ENCODE measurements around the gene PLAU.
A peak's percentile ranks its signal among the peaks of the same experiment; 100 is the strongest.
"Not testable (repeated sequence)": the region's sequence is repeated elsewhere in the genome, so short reads cannot be mapped to it uniquely, and the experiment has no call there.

The PLAU gene

DNA sequence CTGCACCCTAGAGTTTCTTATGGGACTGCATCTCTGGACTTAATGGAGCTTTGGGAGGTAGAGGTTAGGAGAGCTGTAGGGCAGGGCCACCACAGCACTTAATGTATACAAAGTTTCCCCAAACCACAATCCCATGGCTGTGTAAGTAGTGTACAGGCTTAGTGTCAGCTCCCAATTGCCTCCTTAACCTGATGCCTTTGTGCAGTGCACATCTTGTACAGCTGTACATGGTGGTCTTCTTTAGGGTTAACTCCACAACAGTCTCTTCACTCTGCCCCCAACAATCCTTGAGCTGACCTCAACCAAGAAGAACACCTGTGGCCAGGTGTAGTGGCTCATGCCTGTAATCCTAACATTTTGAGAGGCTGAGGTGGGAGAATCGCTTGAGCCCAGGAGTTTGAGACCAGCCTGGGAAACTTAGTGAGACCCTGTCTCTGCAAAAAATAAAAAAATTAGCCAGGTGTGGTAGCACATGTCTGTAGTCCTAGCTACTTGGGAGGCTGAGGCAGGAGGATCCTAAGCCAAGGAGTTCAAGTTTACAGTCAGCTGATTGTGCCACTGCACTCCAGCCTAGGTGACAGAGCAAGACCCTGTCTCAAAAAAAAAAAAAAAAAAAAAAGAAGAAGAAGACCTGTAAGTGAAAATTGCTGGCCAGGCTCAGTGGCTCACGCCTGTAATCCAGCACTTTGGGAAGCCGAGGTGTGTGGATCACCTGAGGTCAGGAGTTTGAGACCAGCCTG is 6.8 kb downstream of the PLAU start:
- no peak overlapping the region for H3K4me3 ChIP-seq (ENCODE audit: low read depth, low read length)
- peak; percentile 32 for DNase-seq (ENCODE audit: low read depth)
- TF ChIP-seq, protein P1, sequence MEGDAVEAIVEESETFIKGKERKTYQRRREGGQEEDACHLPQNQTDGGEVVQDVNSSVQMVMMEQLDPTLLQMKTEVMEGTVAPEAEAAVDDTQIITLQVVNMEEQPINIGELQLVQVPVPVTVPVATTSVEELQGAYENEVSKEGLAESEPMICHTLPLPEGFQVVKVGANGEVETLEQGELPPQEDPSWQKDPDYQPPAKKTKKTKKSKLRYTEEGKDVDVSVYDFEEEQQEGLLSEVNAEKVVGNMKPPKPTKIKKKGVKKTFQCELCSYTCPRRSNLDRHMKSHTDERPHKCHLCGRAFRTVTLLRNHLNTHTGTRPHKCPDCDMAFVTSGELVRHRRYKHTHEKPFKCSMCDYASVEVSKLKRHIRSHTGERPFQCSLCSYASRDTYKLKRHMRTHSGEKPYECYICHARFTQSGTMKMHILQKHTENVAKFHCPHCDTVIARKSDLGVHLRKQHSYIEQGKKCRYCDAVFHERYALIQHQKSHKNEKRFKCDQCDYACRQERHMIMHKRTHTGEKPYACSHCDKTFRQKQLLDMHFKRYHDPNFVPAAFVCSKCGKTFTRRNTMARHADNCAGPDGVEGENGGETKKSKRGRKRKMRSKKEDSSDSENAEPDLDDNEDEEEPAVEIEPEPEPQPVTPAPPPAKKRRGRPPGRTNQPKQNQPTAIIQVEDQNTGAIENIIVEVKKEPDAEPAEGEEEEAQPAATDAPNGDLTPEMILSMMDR (IDR thresholded peaks at IDR 0.05; ENCODE audit: low read depth, low read length): no peak
- TF ChIP-seq MYC (IDR thresholded peaks at IDR 0.05; ENCODE audit: low read depth, low read length) (no peak), POLR2A (IDR thresholded peaks at IDR 0.05; ENCODE audit: extremely low read depth, insufficient read length) (no peak)
- TF ChIP-seq, protein P2, sequence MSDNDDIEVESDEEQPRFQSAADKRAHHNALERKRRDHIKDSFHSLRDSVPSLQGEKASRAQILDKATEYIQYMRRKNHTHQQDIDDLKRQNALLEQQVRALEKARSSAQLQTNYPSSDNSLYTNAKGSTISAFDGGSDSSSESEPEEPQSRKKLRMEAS (IDR thresholded peaks at IDR 0.05; ENCODE audit: low read depth, low read length): no peak

DNA sequence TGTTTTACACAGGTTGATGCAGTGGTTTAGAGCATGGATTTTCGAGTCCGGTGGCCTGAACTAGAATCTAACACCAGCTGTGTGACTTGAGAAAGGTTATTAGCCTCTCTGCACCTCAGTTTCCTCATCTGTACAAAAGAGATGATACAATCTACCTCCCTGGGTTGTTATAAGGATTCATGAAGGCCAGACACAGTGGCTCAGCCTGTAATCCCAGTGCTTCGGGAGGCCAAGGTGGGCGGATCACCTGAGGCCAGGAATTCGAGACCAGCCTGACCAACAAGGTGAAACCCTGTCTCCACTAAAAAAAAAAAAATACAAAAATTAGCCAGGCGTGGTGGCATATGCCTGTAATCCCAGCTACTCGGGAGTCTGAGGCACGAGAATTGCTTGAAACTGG is 8.5 kb downstream of the PLAU start:
- H3K4me3 ChIP-seq (ENCODE audit: low read depth, low read length): not testable (repeated sequence)

DNA sequence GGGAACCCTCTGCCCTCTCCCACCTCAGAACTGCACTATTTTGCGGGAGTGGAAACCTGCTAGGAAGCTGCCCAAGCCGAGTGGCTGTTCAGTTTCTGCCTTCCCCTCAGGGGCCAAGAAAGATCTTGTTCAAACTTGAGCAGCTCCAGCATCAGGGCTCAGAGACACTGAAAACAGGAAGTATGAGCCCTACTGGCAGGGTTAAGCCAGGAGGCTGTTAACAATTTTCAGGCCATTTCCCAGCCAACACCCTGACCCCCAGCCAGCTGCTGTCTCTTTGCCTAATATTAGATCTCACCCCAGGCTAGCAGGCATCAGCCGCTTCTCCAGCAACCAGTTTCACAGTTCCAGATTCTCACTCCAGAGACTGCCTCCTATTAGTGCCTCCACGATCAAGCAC is 9.2 kb downstream of the PLAU start:
- TF ChIP-seq POLR2A (IDR thresholded peaks at IDR 0.05; ENCODE audit: extremely low read depth, insufficient read length) (peak; percentile 38), MYC (IDR thresholded peaks at IDR 0.05; ENCODE audit: low read depth, low read length) (peak; percentile 22; the same call in 1 of the 2 replicates)
- TF ChIP-seq, protein P2 (IDR thresholded peaks at IDR 0.05; ENCODE audit: low read depth, low read length): no peak
- H3K4me3 ChIP-seq (ENCODE audit: low read depth, low read length): no peak overlapping the region
- peak; percentile 93 for DNase-seq (ENCODE audit: low read depth)

More for the DNA sequence above, 8.5 kb downstream of the PLAU start:
- not testable (repeated sequence) for DNase-seq (ENCODE audit: low read depth)

DNA sequence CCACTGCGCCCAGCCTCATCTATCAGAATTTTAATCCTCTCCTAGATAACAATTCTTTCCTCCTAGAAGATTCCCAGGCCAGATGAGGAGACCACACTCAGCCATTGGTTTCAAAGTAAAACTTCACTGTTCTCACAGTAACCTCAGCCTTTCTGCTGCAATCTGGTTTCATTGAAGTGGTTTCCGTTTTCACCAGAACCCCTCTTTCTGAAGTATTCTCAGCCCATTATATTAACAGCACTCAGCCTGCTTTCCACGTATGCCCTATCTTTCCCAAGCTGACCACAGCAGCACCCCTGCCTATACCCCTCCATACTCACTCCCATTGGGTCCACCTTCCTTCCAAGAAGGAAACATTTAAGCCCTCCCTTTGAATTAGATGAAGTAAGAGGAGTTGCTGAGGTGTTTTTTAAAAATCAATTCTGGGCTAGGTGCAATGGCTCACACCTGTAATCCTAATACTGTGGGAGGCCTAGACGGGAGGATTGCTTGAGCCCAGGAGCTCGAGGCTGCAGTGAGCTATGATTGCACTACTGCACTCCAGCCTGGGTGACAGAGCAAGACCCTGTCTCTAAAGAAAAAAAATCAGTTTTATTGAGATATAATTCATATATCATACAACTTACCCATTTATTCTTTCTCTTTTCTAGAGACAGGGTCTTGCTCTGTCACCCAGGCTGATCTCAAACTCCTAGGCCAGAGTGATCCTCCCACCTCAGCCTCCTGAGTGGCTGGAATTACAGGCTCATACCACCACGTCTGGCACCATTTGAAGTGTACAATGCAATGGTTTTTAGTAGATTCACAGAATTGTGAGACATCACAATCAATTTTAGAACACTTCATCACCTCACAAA is 11.3 kb downstream of the PLAU start:
- DNase-seq (ENCODE audit: low read depth): no peak
- TF ChIP-seq MYC (IDR thresholded peaks at IDR 0.05; ENCODE audit: low read depth, low read length) (no peak), POLR2A (IDR thresholded peaks at IDR 0.05; ENCODE audit: extremely low read depth, insufficient read length) (no peak)
- TF ChIP-seq, protein P1 (IDR thresholded peaks at IDR 0.05; ENCODE audit: low read depth, low read length): no peak
- TF ChIP-seq, protein P2 (IDR thresholded peaks at IDR 0.05; ENCODE audit: low read depth, low read length): no peak
- H3K4me3 ChIP-seq (ENCODE audit: low read depth, low read length): no peak overlapping the region

DNA sequence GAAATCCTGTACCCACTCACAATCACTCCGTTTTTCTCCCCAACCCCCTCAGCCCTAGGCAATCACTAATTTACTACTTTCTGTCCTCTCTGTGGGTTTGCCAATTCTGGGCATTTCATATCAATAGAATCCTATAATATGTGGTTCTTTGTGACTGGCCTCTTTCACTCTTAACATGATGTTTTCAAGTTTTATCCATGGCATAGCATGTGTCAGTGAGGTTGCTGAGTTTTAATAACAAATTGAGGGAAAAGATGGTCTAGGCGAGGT is 11.9 kb downstream of the PLAU start:
- DNase-seq (ENCODE audit: low read depth): no peak
- no peak overlapping the region for H3K4me3 ChIP-seq (ENCODE audit: low read depth, low read length)
- TF ChIP-seq MYC (IDR thresholded peaks at IDR 0.05; ENCODE audit: low read depth, low read length) (no peak), POLR2A (IDR thresholded peaks at IDR 0.05; ENCODE audit: extremely low read depth, insufficient read length) (no peak)
- TF ChIP-seq, protein P1 (IDR thresholded peaks at IDR 0.05; ENCODE audit: low read depth, low read length): no peak
- TF ChIP-seq, protein P2 (IDR thresholded peaks at IDR 0.05; ENCODE audit: low read depth, low read length): no peak

DNA sequence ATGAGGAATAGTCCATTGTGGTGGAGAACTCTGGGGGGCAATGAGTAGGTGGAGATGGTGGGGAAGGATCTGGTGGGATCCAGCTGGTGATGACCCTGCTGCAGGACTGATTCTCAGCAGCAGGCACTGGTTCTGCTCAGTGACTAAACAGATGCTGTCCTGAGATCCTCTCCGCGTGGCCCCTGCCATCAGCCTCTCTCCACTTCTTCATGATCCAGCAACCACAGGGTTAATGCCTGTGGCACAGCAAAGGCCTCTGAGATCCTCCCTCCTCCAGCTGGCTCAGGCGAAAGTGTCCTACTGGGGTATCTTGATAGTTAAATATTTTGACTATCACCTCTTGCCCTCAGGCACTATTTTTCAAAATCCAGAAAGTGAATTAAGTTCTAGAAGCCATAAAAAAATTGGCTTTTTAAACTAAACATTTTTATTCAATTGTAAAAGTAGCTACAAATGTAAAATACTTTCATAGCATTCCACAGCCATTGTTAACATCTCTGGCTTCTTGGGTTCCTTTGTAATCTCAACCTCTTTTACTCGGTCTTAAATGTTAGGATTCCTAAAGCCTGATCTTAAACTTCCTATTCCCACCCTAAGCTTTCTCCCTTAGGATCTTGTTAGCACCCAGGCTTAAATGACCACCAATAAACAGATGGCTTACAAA is 13.1 kb downstream of the PLAU start:
- no peak overlapping the region for H3K4me3 ChIP-seq (ENCODE audit: low read depth, low read length)
- TF ChIP-seq POLR2A (IDR thresholded peaks at IDR 0.05; ENCODE audit: extremely low read depth, insufficient read length) (no peak), MYC (IDR thresholded peaks at IDR 0.05; ENCODE audit: low read depth, low read length) (no peak)
- TF ChIP-seq, protein P1 (IDR thresholded peaks at IDR 0.05; ENCODE audit: low read depth, low read length): no peak
- TF ChIP-seq, protein P2 (IDR thresholded peaks at IDR 0.05; ENCODE audit: low read depth, low read length): no peak
- DNase-seq (ENCODE audit: low read depth): no peak

Data from NB4 (cell line).